NCI-H187 treated with DMSO at 0.1 percent for 48 hours (cell line): Measurements from ENCODE around the gene SLC16A10.

Experiments
- DNase-seq: peaks from one replicate; lab custom pipeline; 2025; lab: John Stamatoyannopoulos, UW

The SLC16A10 gene

DNA sequence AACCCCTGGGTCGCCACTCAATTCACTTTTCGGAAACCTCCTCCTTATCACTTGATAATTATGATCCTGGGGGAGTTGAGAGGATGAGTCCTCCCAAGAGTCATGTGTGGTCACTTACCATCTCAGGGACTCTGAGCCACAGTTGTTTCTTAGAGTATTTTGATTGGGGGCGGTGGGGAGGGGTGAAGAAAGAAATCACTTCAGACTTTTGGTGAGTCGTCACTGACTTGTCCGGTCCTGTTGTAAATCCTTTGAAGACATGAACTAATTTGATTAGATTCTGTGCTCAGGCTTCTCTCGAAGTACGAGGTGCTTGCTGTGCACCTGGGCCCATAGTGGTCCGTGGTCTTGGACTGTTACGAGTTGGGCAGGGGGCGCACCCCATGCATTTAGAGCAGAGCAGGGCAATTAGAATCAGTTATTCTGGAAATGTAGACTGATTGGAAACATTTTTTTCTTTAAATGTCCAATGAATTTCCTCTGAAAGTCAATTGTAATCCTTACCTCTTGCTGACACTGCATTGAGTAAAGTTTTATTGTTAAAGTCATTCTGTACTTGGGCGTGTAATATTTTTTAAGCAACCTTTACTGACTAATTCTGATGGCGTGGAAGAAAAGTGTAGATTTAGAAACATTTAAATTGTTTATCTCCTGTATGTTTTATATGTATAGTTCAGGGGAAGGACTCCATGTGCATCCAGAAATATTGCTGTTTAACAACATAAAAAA is 173.4 kb downstream of the SLC16A10 start:
- no peak for DNase-seq

- DNase-seq: no peak
Observed at GRCh38 chr6:111263837-111264236, 176.5 kb downstream of the SLC16A10 start.

GRCh38 chr6:111265842-111266241 is 178.5 kb downstream of the SLC16A10 start:
- DNase-seq: no peak

GRCh38 chr6:111266276-111266675 is 179.0 kb downstream of the SLC16A10 start:
- no peak for DNase-seq

- no peak for DNase-seq
Observed at GRCh38 chr6:111267764-111268333, 180.5 kb downstream of the SLC16A10 start.

DNA sequence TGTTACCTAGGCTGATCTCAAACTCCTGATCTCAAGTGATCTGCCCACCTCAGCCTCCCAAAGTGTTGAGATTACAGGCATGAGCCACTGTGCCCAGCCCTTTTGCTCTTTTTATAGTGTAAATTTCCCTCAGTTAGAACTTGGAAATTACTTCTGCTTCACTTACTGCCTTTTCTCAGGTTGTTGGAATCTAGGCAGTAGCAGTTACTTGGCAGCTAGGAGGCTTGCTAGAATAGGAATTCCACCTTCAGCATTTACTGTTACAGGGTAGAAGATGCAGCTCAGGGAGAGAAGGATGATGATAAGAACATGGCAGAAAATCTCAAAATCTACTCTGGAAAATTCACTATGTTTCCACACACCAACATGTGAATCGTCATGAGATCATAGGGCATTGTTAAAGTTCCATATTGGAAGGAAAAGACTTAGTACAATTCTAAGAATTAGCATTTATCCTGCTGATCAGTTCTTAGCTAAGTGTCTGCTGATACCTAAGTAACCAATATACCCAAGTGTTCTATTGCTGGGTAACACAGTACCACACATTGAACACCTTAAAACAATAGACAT is 182.2 kb downstream of the SLC16A10 start:
- DNase-seq: no peak

DNA sequence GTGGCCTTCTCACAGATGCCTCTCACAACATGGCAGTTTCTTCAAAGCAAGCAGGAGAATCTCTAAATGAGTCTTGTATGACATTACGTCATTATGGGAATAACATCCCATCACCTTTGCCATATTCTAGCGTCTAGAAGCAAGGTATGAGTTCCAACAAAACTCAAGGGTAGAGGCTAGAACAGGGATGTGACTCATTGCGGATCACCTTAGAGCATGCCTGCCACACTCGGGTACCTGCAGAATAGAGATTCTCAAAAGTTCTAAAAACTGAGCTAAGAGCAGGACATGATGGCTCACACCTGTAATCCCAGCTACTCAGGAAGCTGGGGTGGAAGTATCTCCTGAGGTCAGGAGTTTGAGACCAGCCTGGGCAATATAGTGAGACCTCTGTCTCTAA is 182.8 kb downstream of the SLC16A10 start:
- DNase-seq: no peak

- no peak for DNase-seq
Observed at GRCh38 chr6:111274593-111275217, 187.4 kb downstream of the SLC16A10 start.

GRCh38 chr6:111276335-111276734 is 189.0 kb downstream of the SLC16A10 start:
- no peak for DNase-seq

DNA sequence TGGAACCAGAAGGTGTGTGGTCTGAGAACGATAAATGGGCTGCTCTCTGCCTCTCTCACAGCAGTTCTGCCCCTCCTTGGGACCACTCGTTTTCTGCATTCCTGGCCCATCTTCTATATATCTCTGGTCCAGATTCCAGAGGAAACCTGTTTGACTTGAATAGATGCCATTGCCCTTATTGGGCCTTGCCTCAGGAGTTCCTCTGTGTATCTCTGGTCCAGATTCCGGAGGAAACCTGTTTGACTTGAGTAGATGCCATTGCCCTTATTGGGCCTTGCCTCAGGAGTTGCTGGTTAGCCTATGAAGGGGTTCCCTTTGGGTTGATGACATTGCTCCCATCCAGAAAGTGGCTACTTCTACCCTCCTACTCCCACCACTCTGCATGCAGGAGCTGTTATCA is 189.4 kb downstream of the SLC16A10 start:
- DNase-seq: no peak

- no peak for DNase-seq
Observed at GRCh38 chr6:111277819-111278218, 190.5 kb downstream of the SLC16A10 start.

GRCh38 chr6:111278731-111279130 is 191.4 kb downstream of the SLC16A10 start:
- DNase-seq: no peak

DNA sequence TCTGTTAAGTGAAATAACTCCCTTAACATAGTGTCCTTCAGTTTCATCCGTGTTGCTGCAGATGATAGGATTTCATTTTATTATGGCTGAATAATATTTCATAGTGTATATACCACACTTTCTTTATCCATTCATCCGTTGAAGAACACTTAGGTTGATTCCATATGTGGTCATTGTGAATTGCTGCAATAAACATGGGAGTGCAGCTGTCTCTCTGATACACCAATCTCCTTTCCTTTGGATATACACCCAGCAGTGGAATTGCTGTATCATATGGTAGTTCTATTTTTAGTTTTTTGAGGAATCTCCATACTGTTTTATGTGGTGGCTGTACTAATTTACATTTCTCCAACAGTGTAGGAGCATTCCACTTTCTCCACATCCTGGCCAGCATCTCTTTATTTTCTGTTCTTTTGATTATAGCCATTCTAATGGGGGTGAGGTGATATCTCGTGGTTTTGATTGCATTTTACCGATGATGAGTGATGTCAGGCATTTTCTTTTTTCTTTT is 193.2 kb downstream of the SLC16A10 start:
- DNase-seq: no peak
